Gastroesophageal sphincter (tissue), 4 donors: ENCODE results near the gene WWC1. TPM values are rescaled to one million over a fixed set of nuclear protein-coding genes. Genes with fewer than 3 reads are reported as not detected.

Source experiments
- ATAC-seq: fragments of 150-250 bp; one replicate; pipeline ENCODE4 v1.9.1; 2016; ENCODE audit warnings: mild to moderate bottlenecking, moderate library complexity
- H3K27ac ChIP-seq, 4 donors: fragments of 200-600 bp; sonication (generic) in 3 of 4; 1 replicate in 3 of 4; 2 replicates in 1 of 4; pipeline ENCODE4 v1.5.1; 2016 to 2019
- H3K27me3 ChIP-seq: fragments of 200-600 bp; sonication (generic); one replicate; pipeline ENCODE4 v1.5.1; 2019
- H3K36me3 ChIP-seq, 2 donors: fragments of 200-600 bp; sonication (generic); one replicate each; pipeline ENCODE4 v1.5.1; 2019; ENCODE audit warnings: control low read depth in 1 of 2
- H3K4me1 ChIP-seq, 3 donors: fragments of 200-600 bp; sonication (generic); 1 replicate in 2 of 3; 2 replicates in 1 of 3; pipeline ENCODE4 v1.5.1; 2016 to 2019; ENCODE audit warnings: control low read depth in 2 of 3
- H3K4me3 ChIP-seq, 2 donors: fragments of 200-600 bp; sonication (generic); one replicate each; pipeline ENCODE4 v1.5.1; 2019; ENCODE audit warnings: mild to moderate bottlenecking in 1 of 2, moderate library complexity in 1 of 2
- H3K9me3 ChIP-seq, 3 donors: fragments of 200-600 bp; sonication (generic); one replicate each; pipeline ENCODE4 v1.5.1; 2017 to 2019; ENCODE audit warnings: control low read depth in 2 of 3
- CTCF ChIP-seq, 4 experiments: fragments of 200-600 bp in 2 of 4; fragments of 450-650 bp in 2 of 4; sonication (generic) in 1 of 4; IDR thresholded peaks; one replicate each; pipeline ENCODE4 v1.5.1; 2017 to 2019; ENCODE audit warnings: antibody characterized with exemption in 4 of 4, mild to moderate bottlenecking in 2 of 4, moderate library complexity in 2 of 4
- EP300 ChIP-seq: sonication (generic); formaldehyde crosslinking; IDR thresholded peaks from one replicate; pipeline ENCODE4 v1.6.1; 2017; ENCODE audit warnings: antibody characterized with exemption, mild to moderate bottlenecking
- POLR2A ChIP-seq, 2 donors: fragments of 450-650 bp; IDR thresholded peaks; one replicate each; pipeline ENCODE4 v1.6.1; 2017; ENCODE audit warnings: antibody characterized with exemption in 2 of 2, mild to moderate bottlenecking in 2 of 2, moderate library complexity in 1 of 2
- POLR2AphosphoS5 ChIP-seq: sonication (generic); formaldehyde crosslinking; IDR thresholded peaks from one replicate; pipeline ENCODE4 v1.6.1; 2017; ENCODE audit warnings: antibody characterized with exemption
- WGBS, 2 donors: methylation state at CpG; one replicate each; pipeline ENCODE4 v1.1.5; 2018; ENCODE audit warnings: low coverage in 1 of 2; 5-methylcytosine and 5-hydroxymethylcytosine counted together
- total RNA-seq, 4 donors: library from RNA; depleted of rRNA; stranded (reverse); fragments of >200 nt; gene quantifications; one replicate each; pipeline ENCODE4 v1.1.0, GENCODE V29; 2016

Gene WWC1
- total RNA-seq, 4 donors from 2014 or later: 0.67 to 6.9 (median 3.8) TPM

- Histone ChIP-seq H3K9me3 (no peaks in the 10 kb centered on the region), H3K36me3 (no peaks in the 10 kb centered on the region), H3K4me1 (peaks cover 0 to 12% (median 0%) of the 10 kb centered on the region in 3 donors), H3K27me3 (no peaks in the 10 kb centered on the region), H3K4me3 (no peak overlapping the region), H3K27ac (no peak overlapping the region)
- WGBS, 2 donors: 45 to 75% methylated on average over 7 to 16 of the region's 17 CpGs
- TF ChIP-seq CTCF (IDR thresholded peaks at IDR 0.05): no peak
- no peak for TF ChIP-seq POLR2A (IDR thresholded peaks at IDR 0.05)
- no peak for TF ChIP-seq EP300
- TF ChIP-seq POLR2AphosphoS5: no peak
- ATAC-seq: no peak
These were observed 118.4 kb downstream of the WWC1 start for GRCh38 chr5:168409591-168410458.

- no peak for ATAC-seq
- WGBS, 2 donors: 38 to 77% methylated on average over 1 to 2 of the region's 3 CpGs
- Histone ChIP-seq H3K27ac (no peak overlapping the region), H3K36me3 (no peaks in the 10 kb centered on the region), H3K4me3 (no peak overlapping the region), H3K27me3 (no peaks in the 10 kb centered on the region), H3K4me1 (peaks cover 0 to 12% (median 0%) of the 10 kb centered on the region in 3 donors), H3K9me3 (no peaks in the 10 kb centered on the region)
- TF ChIP-seq POLR2AphosphoS5 (no peak), POLR2A (IDR thresholded peaks at IDR 0.05) (no peak), EP300 (no peak), CTCF (IDR thresholded peaks at IDR 0.05) (no peak)
These were observed 120.4 kb downstream of the WWC1 start for GRCh38 chr5:168411871-168412270.

- TF ChIP-seq CTCF (IDR thresholded peaks at IDR 0.05): no peak
- no peak for TF ChIP-seq POLR2AphosphoS5
- TF ChIP-seq POLR2A (IDR thresholded peaks at IDR 0.05): no peak
- TF ChIP-seq EP300: no peak
- no peaks in the 10 kb centered on the region for H3K36me3 ChIP-seq
- no peak overlapping the region for H3K4me3 ChIP-seq
- no peak for ATAC-seq
- H3K27me3 ChIP-seq: no peaks in the 10 kb centered on the region
- H3K9me3 ChIP-seq: no peaks in the 10 kb centered on the region
- H3K4me1 ChIP-seq: peaks cover 0 to 12% (median 0%) of the 10 kb centered on the region in 3 donors
- 90 to 93% methylated on average over 2 to 3 of the region's 3 CpGs for WGBS, 2 donors
- H3K27ac ChIP-seq: no peak overlapping the region
These were observed 121.6 kb downstream of the WWC1 start for GRCh38 chr5:168413062-168413461.

DNA sequence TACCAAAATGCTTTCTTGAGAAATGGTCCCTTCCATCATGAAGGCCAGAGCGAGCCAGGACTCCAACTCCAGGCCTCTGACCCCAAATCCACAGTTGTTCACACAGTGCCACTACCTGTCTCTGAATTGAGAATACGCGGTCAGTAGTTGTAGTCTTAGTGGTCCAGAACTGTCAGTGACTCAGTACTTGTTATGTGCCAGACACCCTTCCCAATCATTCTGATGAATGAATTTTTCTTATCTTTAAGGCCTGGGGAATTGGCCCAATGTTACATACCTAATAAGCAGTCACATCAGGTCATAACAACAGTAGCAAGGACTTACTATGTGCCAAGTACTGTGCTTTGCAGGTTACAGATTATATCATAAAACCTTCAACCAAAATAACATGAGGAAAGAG lies 122.2 kb downstream of the WWC1 start:
- 80 to 94% methylated on average over 3 of the region's 3 CpGs for WGBS, 2 donors
- Histone ChIP-seq H3K9me3 (no peaks in the 10 kb centered on the region), H3K27me3 (no peaks in the 10 kb centered on the region), H3K36me3 (no peaks in the 10 kb centered on the region), H3K27ac (no peak overlapping the region), H3K4me3 (no peak overlapping the region), H3K4me1 (peaks cover 0 to 10% (median 0%) of the 10 kb centered on the region in 3 donors)
- TF ChIP-seq CTCF (IDR thresholded peaks at IDR 0.05) (no peak), EP300 (no peak), POLR2AphosphoS5 (no peak), POLR2A (IDR thresholded peaks at IDR 0.05) (no peak)
- no peak for ATAC-seq

GRCh38 chr5:168415401-168415800 lies 124.0 kb downstream of the WWC1 start:
- Histone ChIP-seq H3K4me3 (no peak overlapping the region), H3K9me3 (no peaks in the 10 kb centered on the region), H3K27me3 (no peaks in the 10 kb centered on the region), H3K4me1 (no peaks in the 10 kb centered on the region), H3K36me3 (no peaks in the 10 kb centered on the region), H3K27ac (no peak overlapping the region)
- no peak for TF ChIP-seq POLR2AphosphoS5
- no peak for TF ChIP-seq EP300
- TF ChIP-seq POLR2A (IDR thresholded peaks at IDR 0.05): no peak
- TF ChIP-seq CTCF (IDR thresholded peaks at IDR 0.05): no peak
- ATAC-seq: no peak
- 74 to 86% methylated on average over 3 to 4 of the region's 4 CpGs for WGBS, 2 donors
